GM21723 (cell line): ENCODE measurements around the gene ZBED1.
"Not testable (repeated sequence)": the region's sequence is repeated elsewhere in the genome, so short reads cannot be mapped to it uniquely, and the experiment has no call there.

Source experiments
- ATAC-seq: cut with Tn5 transposase; IDR thresholded peaks from one replicate; pipeline ENCODE4 v1.9.1; 2021; ENCODE audit warnings: mild to moderate bottlenecking, moderate library complexity; ENCODE audit not compliant: unreplicated experiment

Gene ZBED1

DNA sequence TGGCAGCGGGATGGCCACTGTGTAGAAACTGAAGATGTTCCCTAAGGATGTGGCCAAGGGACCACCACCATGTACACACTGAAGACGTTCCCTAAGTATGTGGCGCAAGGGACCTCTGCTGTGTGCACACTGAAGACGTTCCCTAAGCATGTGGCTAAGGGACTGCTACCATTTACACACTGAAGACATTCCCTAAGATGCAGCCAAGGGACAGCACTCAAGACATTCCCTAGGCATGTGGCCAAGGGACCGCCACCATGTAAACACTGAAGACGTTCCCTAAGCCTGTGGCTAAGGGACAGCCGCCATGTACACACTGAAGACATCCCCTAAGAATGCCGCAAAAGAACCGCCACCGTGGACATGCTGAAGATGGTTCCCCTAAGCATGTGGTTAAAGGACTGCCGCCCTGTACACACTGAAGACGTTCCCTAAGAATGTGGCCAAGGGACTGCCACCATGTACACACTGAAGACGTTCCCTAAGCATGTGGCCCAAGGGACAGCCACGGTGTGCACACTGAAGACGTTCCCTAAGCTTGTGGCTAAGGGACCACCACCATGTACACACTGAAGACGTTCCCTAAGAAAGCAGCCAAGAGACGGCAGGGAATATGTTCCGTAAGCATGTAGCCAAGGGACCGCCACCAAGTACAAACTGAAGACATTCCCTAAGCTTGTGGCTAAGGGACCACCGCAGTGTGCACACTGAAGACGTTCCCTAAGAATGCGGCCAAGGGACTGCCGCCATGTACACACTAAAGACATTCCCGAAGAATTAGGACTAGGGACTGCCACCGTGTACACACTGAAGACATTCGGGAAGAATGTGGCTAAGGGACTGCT is 43.3 kb downstream of the ZBED1 start:
- ATAC-seq: no peak

DNA sequence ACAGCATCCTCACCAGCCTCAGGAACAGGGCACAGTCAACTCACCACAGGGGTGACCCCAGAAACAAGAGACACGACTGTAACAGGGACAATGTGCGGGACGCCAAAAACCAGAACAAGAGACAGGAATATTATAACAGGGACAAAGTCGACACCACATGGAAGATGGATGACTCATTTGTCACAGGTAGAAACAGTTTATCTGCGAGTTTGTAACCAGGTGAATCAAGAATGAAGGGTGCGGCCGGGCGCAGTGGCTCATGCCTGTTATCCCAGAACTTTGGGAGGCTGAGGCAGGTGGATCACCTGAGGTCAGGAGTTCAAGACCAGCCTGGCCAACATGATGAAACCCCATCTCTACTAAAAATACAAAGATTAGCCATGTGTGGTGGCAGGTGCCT is 44.7 kb downstream of the ZBED1 start:
- ATAC-seq: not testable (repeated sequence)

GRCh38 chrX:2454620-2455019 is 46.2 kb downstream of the ZBED1 start:
- ATAC-seq: not testable (repeated sequence)

DNA sequence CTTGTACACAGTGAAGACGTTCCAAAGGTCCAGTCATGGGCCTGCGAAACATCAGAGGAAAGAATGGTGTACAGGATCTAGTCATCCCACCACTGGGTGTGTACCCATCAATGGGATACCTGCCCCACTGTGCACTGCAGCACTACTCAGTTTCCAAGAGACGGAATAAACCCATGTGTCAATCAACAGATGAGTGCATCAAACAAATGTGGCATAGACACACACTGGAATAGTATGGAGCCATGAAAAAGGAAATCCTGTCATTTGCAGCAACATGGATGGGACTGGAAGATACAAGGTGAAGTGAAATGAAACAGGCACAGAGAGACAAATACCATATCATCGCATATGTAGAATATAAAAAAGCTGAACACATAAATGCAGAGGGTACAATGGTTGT is 48.0 kb downstream of the ZBED1 start:
- ATAC-seq: no peak

DNA sequence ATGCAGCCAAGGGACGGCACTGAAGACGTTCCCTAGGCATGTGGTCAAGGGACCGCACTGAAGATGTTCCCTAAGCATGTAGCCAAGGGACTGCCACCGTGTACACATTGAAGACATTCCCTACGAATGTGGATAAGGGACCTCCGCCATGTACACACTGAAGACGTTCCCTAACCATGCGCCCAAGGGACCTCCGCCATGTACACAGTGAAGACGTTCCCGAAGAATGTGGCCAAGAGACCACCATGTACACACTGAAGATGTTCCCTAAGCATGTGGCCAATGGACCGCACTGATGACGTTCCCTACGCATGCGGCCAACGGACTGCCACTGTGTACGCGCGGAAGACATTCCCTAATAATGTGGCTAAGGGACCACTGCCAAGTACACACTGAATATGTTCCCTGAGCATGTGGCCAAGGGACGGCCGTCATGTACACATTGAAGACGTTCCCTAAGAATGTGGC is 48.4 kb downstream of the ZBED1 start:
- no peak for ATAC-seq

GRCh38 chrX:2451501-2452316 is 49.1 kb downstream of the ZBED1 start:
- ATAC-seq: no peak

DNA sequence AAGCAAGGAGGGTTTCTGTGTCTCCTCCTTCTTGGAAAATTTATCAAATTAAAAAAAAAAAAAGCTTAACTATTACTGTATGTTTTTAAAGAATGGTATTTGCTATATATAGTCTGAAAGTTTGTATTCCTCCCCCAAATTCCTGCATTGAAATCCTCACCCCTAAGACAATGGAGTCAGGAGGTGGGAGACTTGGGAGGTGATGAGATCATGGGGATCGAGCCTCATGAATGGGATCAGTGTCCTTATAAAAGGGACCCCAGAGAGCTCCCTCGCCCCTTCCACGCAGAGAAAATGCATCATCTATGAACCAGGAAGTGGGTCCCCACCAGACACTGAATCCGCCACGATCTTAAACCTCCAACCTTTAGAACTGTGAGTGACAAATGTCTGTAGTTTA is 50.1 kb downstream of the ZBED1 start:
- ATAC-seq: no peak

DNA sequence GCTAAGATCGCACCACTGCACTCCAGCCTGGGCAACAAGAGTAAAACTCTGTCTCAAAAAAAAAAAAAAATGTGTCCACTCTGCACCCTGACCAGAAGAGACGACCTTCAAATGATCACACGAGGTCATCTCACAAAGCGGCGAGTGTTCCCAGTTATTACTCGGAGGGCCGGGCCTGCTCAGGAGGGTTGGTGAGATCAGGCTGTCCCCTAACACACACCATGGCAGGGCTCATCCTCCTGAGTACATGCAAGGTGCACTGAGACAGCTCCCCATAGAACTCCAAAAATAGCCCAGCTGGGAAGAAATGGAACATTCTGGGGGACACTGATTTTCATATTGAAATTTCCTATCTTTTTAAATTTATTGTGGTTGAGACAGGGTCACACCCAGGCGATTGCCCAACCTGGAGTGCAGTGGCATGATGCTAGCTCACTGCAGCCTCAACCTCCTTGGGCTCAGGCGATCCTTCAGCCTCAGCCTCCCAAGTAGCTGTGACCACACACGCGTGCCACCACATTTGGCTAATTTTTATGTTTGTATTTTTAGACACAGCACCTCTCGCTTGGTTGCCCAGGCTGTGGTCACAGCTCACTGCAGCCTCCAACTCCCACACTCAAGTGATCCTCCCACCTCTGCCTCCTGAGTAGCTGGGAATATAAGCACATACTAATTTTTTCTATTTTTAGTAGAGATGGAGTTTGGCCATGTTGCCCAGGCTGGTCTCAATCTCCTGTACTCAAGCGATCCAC is 51.5 kb downstream of the ZBED1 start:
- ATAC-seq: no peak

DNA sequence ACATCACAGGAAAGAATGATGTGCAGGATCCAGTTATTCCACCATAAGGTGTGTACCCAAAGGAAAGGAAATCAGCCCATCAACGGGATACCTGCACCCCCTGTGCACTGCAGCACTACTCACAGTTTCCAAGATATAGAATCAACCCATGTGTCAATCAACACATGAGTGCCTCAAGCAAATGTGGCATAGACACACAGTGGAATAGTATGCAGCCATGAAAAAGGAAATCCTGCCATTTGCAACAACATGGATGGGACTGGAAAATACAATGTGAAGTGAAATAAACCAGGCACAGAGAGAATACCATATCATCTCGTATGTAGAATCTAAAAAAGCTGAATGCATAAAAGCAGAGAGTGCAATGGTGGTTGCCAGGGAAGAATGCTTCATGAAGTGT is 53.3 kb downstream of the ZBED1 start:
- ATAC-seq: no peak

GRCh38 chrX:2446815-2447214 is 54.0 kb downstream of the ZBED1 start:
- no peak for ATAC-seq

DNA sequence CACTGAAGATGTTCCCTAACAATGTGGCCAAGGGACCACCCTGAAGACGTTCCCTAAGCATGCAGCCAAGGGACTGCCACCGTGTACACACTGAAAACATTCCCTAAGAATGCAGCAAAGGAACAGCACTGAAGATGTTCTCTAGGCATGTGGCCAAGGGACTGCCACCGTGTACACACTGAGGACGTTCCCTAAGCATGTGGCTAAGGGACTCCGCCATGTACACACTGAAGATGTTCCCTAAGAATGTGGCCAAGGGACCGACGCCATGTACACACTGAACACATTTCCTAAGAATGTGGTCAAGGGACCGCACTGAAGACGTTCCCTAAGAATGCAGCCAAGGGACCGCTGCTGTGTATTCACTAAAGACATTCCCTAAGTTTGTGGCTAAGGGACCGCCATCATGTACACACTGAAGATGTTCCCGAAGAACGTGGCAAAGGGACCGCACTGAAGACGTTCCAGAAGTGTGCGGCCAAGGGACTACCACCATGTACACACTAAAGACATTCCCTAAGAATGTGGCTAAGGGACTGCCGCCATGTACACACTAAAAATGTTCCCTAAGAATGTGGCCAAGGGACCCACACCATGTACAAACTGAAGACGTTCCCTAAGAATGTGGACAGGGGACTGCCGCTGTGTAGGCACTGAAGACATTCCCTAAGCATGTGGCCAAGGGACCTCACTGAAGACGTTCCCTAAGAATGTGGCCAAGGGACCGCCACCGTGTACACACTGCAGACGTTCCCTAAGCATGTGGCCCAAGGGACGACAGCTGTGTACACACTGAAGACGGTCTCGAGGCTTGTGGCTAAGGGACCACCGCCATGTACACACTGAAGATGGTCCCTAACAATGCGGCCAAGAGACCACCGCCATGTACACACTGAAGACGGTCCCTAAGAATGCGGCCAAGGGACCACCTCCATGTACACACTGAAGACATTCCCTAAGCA is 54.8 kb downstream of the ZBED1 start:
- ATAC-seq: no peak

DNA sequence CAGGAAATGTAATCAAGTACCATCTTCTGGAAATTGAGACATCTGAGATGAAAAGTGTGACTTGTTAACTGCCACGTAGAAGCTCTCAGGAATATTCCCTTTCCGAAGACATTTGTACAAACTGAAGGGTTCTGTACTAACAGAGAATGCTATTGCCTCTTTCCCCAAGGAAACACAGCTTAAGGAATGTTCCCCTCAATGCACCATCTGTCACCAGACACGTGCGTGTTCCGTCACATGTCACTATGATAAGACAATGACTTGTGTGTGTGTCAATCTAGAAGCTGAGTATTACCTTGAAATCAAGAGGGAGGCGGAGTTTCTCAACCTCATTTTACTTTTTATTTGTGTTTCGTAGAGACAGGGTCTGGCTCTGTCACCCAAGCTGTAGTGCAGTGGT is 58.1 kb downstream of the ZBED1 start:
- ATAC-seq: no peak

GRCh38 chrX:2441466-2441865 is 59.3 kb downstream of the ZBED1 start:
- no peak for ATAC-seq

DNA sequence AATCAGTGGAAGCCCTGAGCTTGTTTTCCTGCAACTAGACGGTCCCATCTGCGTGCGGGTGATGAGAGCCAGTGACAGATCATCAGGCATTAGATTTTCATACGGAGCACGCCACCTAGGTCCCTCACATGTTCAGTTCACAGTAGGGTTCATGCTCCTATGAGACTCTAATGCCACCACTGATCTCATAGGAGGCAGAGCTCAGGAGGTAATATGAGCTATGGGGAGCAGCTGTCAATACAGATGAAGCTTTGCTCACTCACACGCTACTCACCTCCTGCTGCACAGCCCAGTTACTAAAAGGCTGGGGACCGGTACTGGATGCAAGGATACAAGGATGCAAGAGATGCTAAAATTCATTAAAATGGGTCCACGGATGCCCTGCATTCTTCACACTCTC is 61.2 kb downstream of the ZBED1 start:
- ATAC-seq: no peak
